ENCODE measurements around the gene GKAP1. TPM values are rescaled to one million over a fixed set of nuclear protein-coding genes. Genes with fewer than 3 reads are reported as not detected.

GKAP1 gene
- polyA plus RNA-seq, 1 donor (not counting 4 experiments of a cell fraction or from before 2014, with no cell fraction given) = 0.62 TPM

- dilution Hi-C loops (cut with MboI; ENCODE audit: extremely low pct_ligation_motif_present, low sequenced_read_pairs) = no loop called here
- Histone ChIP-seq H3K36me3 (ENCODE audit: control insufficient read depth in 2 of 2, extremely low read depth in 1 of 2, insufficient read depth in 2 of 2, low read length in 2 of 2) (no peaks in the 10 kb centered on the region), H3K4me3 (ENCODE audit: control insufficient read depth in 2 of 3, extremely low read depth in 1 of 3, insufficient read depth in 2 of 3, low read depth in 1 of 3, low read length in 3 of 3) (no peak overlapping the region), H3K9me1 (ENCODE audit: control insufficient read depth, extremely low read depth, insufficient read depth, low read length) (no peaks in the 10 kb centered on the region), H2AFZ (ENCODE audit: control insufficient read depth, low read length) (no peak overlapping the region), H3K4me1 (ENCODE audit: control insufficient read depth, extremely low read depth, insufficient read depth, low read length) (no peaks in the 10 kb centered on the region), H3K4me2 (ENCODE audit: control insufficient read depth, extremely low read depth, insufficient read depth, low read depth, low read length) (no peak overlapping the region), H3K27ac (ENCODE audit: control insufficient read depth, insufficient read depth, low read length) (no peak overlapping the region), H3K27me3 (ENCODE audit: control insufficient read depth, extremely low read depth, insufficient read depth, low read length) (no peaks in the 10 kb centered on the region), H3K9ac (ENCODE audit: control insufficient read depth, extremely low read depth, insufficient read depth, low read length) (no peak overlapping the region), H4K20me1 (ENCODE audit: control insufficient read depth, extremely low read depth, insufficient read depth, low read length) (no peaks in the 10 kb centered on the region), H3K9me3 (ENCODE audit: control insufficient read depth, low read depth, low read length) (no peaks in the 10 kb centered on the region), H3K79me2 (ENCODE audit: control insufficient read depth, insufficient read depth, low read length) (no peaks in the 10 kb centered on the region)
- TF ChIP-seq, protein P1, sequence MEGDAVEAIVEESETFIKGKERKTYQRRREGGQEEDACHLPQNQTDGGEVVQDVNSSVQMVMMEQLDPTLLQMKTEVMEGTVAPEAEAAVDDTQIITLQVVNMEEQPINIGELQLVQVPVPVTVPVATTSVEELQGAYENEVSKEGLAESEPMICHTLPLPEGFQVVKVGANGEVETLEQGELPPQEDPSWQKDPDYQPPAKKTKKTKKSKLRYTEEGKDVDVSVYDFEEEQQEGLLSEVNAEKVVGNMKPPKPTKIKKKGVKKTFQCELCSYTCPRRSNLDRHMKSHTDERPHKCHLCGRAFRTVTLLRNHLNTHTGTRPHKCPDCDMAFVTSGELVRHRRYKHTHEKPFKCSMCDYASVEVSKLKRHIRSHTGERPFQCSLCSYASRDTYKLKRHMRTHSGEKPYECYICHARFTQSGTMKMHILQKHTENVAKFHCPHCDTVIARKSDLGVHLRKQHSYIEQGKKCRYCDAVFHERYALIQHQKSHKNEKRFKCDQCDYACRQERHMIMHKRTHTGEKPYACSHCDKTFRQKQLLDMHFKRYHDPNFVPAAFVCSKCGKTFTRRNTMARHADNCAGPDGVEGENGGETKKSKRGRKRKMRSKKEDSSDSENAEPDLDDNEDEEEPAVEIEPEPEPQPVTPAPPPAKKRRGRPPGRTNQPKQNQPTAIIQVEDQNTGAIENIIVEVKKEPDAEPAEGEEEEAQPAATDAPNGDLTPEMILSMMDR (optimal IDR thresholded peaks at IDR 0.05 in 1 of 3, IDR thresholded peaks at IDR 0.05 in 1 of 3, conservative IDR thresholded peaks at IDR 0.05 in 1 of 3; ENCODE audit: extremely low read depth in 1 of 3, insufficient read depth in 2 of 3, low read length in 3 of 3) = no peak
- no peak for TF ChIP-seq EZH2 (IDR thresholded peaks at IDR 0.05; ENCODE audit: low read length)
- DNase-seq (ENCODE audit: low read depth, low spot score) (no peak), FAIRE-seq (no peak)
These were observed 39.4 kb downstream of the GKAP1 start for GRCh38 chr9:83778164-83778563.

GRCh38 chr9:83775932-83776331 is 41.6 kb downstream of the GKAP1 start:
- FAIRE-seq (no peak), DNase-seq (ENCODE audit: low read depth, low spot score) (no peak)
- Histone ChIP-seq H3K4me1 (ENCODE audit: control insufficient read depth, extremely low read depth, insufficient read depth, low read length) (no peaks in the 10 kb centered on the region), H3K36me3 (ENCODE audit: control insufficient read depth in 2 of 2, extremely low read depth in 1 of 2, insufficient read depth in 2 of 2, low read length in 2 of 2) (no peaks in the 10 kb centered on the region), H3K4me2 (ENCODE audit: control insufficient read depth, extremely low read depth, insufficient read depth, low read depth, low read length) (no peak overlapping the region), H4K20me1 (ENCODE audit: control insufficient read depth, extremely low read depth, insufficient read depth, low read length) (no peaks in the 10 kb centered on the region), H3K9me3 (ENCODE audit: control insufficient read depth, low read depth, low read length) (no peaks in the 10 kb centered on the region), H3K27ac (ENCODE audit: control insufficient read depth, insufficient read depth, low read length) (no peak overlapping the region), H3K9me1 (ENCODE audit: control insufficient read depth, extremely low read depth, insufficient read depth, low read length) (no peaks in the 10 kb centered on the region), H3K4me3 (ENCODE audit: control insufficient read depth in 2 of 3, extremely low read depth in 1 of 3, insufficient read depth in 2 of 3, low read depth in 1 of 3, low read length in 3 of 3) (no peak overlapping the region), H3K9ac (ENCODE audit: control insufficient read depth, extremely low read depth, insufficient read depth, low read length) (no peak overlapping the region), H2AFZ (ENCODE audit: control insufficient read depth, low read length) (no peak overlapping the region), H3K79me2 (ENCODE audit: control insufficient read depth, insufficient read depth, low read length) (no peaks in the 10 kb centered on the region), H3K27me3 (ENCODE audit: control insufficient read depth, extremely low read depth, insufficient read depth, low read length) (no peaks in the 10 kb centered on the region)
- dilution Hi-C loops (cut with MboI; ENCODE audit: extremely low pct_ligation_motif_present, low sequenced_read_pairs) = no loop called here
- TF ChIP-seq EZH2 (IDR thresholded peaks at IDR 0.05; ENCODE audit: low read length) = no peak

DNA sequence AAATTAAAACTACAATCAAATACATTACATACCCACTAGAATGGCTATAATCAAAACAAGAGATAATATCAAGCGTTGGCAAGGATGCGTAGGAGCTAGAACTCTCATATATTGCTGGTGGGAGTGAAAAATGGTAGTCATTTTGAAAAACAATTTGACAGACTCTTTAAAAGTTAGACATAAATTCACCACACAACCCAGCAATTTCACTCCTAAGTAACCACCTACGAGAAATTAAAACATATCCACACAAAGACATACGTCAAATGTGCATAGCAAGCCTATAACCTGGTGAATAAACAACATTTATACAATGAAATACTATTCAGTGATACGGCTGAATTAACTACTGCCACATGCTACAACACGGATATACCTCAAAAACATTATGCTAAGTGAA is 44.7 kb downstream of the GKAP1 start:
- FAIRE-seq (no peak), DNase-seq (ENCODE audit: low read depth, low spot score) (no peak)
- dilution Hi-C loops (cut with MboI; ENCODE audit: extremely low pct_ligation_motif_present, low sequenced_read_pairs) = no loop called here
- Histone ChIP-seq H3K27me3 (ENCODE audit: control insufficient read depth, extremely low read depth, insufficient read depth, low read length) (no peaks in the 10 kb centered on the region), H3K9ac (ENCODE audit: control insufficient read depth, extremely low read depth, insufficient read depth, low read length) (no peak overlapping the region), H3K36me3 (ENCODE audit: control insufficient read depth in 2 of 2, extremely low read depth in 1 of 2, insufficient read depth in 2 of 2, low read length in 2 of 2) (no peaks in the 10 kb centered on the region), H3K9me3 (ENCODE audit: control insufficient read depth, low read depth, low read length) (no peaks in the 10 kb centered on the region), H3K9me1 (ENCODE audit: control insufficient read depth, extremely low read depth, insufficient read depth, low read length) (no peaks in the 10 kb centered on the region), H2AFZ (ENCODE audit: control insufficient read depth, low read length) (no peak overlapping the region), H3K27ac (ENCODE audit: control insufficient read depth, insufficient read depth, low read length) (no peak overlapping the region), H3K4me1 (ENCODE audit: control insufficient read depth, extremely low read depth, insufficient read depth, low read length) (no peaks in the 10 kb centered on the region), H4K20me1 (ENCODE audit: control insufficient read depth, extremely low read depth, insufficient read depth, low read length) (no peaks in the 10 kb centered on the region), H3K79me2 (ENCODE audit: control insufficient read depth, insufficient read depth, low read length) (no peaks in the 10 kb centered on the region), H3K4me3 (ENCODE audit: control insufficient read depth in 2 of 3, extremely low read depth in 1 of 3, insufficient read depth in 2 of 3, low read depth in 1 of 3, low read length in 3 of 3) (no peak overlapping the region), H3K4me2 (ENCODE audit: control insufficient read depth, extremely low read depth, insufficient read depth, low read depth, low read length) (no peak overlapping the region)
- TF ChIP-seq, protein P1 (optimal IDR thresholded peaks at IDR 0.05 in 1 of 3, IDR thresholded peaks at IDR 0.05 in 1 of 3, conservative IDR thresholded peaks at IDR 0.05 in 1 of 3; ENCODE audit: extremely low read depth in 1 of 3, insufficient read depth in 2 of 3, low read length in 3 of 3) = no peak
- no peak for TF ChIP-seq EZH2 (IDR thresholded peaks at IDR 0.05; ENCODE audit: low read length)
